CD4-positive, alpha-beta T cell treated with Interleukin-15 for 4 hours (primary cell): ENCODE results near the gene TSR1.

Source experiments
- DNase-seq: peaks from one replicate; pipeline ENCODE4 v3.0.0-alpha.2; 2020; ENCODE audit warnings: low spot score

TSR1 gene

GRCh38 chr17:2369039-2369438, 32.8 kb upstream of the TSR1 start:
- DNase-seq = no peak

GRCh38 chr17:2368359-2368758, 32.1 kb upstream of the TSR1 start:
- DNase-seq = no peak

GRCh38 chr17:2366747-2367494, 30.7 kb upstream of the TSR1 start:
- DNase-seq = no peak

GRCh38 chr17:2365132-2365531, 28.9 kb upstream of the TSR1 start:
- no peak for DNase-seq

- no peak for DNase-seq
Measured at GRCh38 chr17:2364763-2365116, 28.5 kb upstream of the TSR1 start.

DNA sequence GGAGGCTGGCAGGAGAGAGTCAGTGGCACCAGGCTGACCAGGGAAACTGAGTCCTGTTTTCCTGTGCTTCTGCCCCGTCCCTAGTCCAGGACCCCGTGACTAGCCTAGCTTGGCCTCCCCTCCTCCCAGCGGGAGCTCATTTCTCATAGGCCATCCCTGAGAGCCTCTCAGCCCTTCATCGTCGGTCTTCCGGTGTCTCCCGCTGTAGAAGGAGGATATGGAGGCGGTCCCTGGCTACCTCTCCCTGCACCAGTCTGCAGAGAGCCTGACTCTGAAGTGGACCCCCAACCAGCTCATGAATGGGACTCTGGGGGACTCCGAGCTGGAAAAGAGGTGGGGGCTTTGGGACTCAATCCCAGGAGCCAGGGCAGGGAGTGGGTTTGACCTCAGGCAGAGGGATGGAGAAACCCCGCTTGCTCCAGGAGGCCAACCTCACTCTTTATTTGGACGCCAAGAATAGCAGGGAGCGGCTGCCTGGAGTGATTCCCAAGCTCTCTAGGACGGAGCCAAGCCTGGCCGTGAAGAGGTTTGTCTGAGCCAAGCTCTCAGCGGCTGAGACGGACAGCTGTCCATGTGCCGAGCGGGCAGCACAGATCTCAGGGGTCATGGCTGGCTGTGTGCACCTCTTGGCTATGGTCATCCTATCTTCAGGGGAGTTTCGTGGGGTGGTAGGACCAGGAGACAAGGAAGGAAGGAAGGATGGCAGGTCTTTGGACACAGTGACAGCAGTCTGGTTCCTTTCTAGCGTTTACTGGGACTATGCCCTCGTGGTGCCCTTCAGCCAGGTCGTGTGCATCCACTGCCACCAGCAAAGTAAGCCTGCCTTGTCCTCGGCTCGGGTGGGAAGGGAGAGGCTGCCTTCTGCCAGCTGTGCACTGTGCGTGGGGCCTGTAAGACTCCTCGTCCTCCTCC, 27.9 kb upstream of the TSR1 start:
- no peak for DNase-seq

- DNase-seq = no peak
Measured at GRCh38 chr17:2363318-2363717, 27.1 kb upstream of the TSR1 start.

GRCh38 chr17:2362881-2363280, 26.6 kb upstream of the TSR1 start:
- DNase-seq = no peak

GRCh38 chr17:2362416-2362815, 26.2 kb upstream of the TSR1 start:
- DNase-seq = no peak

GRCh38 chr17:2362016-2362415, 25.8 kb upstream of the TSR1 start:
- no peak for DNase-seq

DNA sequence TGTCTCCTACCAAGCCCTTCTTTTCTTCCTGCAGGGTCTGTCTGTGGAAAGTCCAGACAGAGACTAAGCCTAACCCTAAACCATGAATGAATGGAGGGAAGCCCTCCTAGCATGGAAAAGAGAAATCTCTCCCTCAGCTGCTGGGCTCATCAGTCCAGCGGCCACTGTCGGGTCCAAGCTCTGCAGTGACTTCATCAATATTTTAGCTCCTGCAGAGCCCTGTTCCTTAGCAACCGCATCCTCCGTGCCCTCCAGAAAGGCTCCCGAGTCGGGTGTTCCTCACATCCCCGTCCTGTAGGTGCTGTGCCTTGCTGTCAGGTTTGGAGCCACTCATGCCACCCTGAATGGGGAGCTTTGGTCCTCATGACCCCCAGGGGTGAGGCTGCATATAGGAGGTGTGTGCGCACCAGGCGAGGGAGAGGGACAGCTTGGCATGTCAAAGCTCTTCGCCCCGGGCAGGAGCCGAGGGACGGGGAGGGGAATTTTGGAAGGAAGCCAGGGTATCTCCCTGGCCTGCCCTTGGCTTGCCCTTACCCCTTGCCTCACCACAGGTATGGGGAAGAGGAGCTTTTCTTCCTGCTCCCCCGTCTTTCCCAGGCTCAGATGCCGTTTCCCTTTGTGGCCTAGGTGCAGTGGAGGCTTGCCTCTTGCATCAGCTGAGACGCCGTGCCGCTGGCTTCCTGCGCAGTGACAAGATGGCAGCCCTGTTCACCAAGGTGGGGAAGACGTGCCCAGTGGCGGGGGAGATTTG, 24.9 kb upstream of the TSR1 start:
- no peak for DNase-seq

DNA sequence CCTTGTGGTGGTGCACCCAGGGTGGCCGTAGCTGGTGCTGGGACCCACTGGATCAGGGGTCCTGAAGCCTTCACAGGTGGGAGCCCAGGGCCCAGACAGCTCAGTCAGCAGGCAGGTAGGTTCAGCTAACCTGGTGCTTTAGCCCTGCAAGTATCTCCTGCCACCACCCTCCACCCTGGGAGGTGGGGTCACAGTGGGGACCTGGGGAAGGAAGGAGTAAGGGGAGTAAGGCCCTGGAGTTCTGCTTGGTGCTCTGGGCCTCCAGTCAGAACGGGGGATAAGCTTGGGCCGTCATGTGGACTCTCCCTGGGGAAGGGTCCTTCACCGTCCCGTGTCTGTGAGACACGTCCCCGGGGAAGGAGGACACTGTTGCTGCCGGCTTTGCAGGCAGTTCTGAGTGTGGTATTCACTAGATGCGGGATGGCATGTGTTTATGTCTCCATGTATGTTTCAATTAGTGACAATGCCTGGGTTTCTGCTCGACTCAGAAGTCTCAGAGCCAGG, 21.7 kb upstream of the TSR1 start:
- DNase-seq = no peak

GRCh38 chr17:2357237-2357636, 21.0 kb upstream of the TSR1 start:
- no peak for DNase-seq

DNA sequence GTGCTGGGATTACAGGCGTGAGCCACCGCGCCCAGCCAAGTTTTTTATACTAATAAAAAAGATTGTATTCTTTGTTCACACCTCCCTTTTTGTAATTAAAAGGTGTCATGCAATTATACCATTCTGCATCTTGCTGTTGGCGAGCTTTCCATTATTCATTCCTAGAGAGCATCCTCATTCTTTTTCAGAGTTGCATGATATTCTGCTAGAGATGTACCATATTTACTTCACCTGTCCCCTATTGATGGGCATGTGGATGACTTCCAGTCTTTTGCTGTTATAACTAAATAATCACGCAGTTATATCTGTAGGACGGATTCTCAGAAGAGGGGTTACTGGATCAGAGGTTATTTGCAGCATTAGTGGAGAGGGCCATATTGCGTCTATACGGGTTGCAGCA, 18.1 kb upstream of the TSR1 start:
- no peak for DNase-seq

GRCh38 chr17:2351269-2351668, 15.0 kb upstream of the TSR1 start:
- no peak for DNase-seq

DNA sequence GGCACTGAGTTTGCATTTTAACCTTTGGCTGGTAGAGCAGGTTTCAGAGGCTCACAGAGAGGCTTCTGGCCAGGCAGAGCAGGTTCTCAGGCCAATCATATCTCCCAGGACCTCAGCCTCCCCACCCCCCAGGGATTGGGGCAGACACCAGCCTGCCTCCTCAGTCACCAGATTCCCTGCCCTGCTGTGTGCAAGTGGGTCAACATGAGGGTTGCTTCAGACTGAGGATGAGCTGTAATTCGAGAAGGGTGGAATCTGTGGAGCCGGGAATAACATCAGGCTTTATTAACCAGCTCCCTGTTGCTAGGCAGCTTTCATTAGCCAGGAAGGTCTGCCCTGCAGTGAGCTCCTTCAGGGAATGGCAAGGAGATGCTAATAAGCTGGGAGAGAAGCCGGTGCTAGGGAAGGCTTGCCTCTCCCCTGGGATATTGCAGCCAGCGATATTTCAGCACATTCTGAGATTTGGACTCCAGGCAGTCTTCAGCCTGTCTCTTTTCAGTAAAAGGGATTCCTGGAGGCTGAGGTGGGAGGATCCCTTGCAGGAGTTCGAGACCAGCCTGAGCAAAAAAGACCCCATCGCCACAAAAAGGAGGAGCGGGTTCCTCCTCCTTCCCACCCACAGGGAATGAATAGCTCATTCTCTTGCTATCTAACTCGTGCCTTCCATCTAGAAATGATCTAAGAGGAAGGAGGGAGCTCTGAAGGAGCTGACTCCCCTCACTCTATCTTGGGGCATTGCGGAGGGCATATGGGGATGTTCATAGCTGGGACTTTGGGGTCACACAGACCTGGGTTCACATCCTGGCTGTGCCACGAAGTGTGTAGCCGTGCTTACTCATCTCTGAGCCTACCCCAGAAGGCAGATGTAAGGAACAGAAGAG, 11.8 kb upstream of the TSR1 start:
- no peak for DNase-seq

DNA sequence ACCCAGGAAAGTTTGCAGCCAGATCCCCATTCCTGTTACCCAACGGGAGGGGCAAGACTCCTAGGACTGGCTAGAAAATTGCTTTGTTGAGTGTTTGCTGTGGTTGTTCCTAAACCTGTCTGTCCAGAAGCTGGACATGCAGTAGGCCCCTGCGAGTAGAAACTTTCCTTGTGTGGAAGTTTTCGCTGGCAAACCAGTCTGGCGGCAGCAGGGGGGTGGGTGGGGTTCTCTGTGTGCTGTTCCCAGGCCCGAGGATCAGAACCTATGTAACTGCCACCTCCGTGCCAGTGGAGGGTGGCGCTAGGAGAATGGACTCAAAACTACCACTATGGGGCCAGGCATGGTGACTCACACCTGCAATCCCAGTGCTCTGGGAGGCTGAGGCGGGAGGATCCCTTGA, 10.2 kb upstream of the TSR1 start:
- DNase-seq = no peak

DNA sequence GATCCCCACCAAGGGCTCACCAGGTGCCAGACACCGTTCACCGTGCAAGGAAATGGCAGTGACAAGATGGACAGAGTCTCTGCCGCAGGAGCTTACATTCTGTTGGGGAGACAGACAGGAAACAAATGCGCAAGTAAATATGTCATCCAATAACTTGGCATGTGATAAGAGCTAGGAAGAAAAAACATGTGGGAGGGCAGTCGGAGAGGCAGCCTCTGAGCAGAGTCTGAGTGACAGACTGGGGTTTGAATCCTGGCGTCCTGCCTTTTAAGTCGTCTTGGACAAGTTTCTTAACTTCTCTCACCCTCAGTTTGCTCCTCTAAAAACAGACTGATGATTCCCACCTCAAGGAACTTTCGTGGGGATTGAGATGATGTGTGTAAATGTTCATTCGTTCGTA, 8.3 kb upstream of the TSR1 start:
- DNase-seq = no peak

DNA sequence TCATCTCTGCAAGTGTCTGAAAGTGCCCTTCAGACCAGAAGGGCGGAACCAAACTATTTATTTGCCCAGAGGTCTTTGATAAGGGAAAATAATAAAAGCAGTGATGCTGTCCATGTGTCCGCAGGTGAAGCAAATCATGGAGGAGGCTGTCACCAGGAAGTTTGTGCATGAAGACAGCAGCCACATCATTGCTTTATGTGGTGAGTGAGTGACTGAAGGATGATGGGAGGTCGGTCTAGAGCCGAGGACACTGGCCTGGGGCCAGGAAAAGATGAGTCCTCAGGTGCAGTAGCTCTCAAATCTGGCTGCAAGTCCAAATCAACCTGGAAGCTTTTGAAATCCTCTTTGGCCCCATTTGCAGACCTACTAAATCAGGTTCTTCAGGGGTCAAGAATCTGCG, 7.2 kb upstream of the TSR1 start:
- DNase-seq = no peak

DNA sequence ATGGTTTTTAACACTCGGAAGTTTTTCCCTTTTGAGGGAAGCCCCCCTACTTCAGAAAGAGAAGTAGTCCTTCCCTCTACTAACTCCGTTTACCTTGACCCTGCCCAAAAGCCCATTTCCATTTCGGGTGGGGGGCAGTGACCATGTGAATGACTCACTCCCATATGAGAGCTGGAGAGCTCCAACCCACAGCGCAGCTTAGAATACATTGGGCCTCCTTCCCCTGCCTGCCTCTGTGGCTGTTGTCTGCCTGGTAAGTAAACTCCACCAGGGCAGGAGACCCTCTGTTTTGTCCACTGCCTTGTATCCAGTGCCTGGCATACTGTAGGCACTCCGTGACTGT, 2.0 kb upstream of the TSR1 start:
- no peak for DNase-seq

GRCh38 chr17:2337544-2338314, 1.5 kb upstream of the TSR1 start:
- peak; percentile 35 for DNase-seq
